SJCRH30 (cell line): ENCODE data around the gene EPM2AIP1. TPM values are rescaled to one million over a fixed set of nuclear protein-coding genes. Genes with fewer than 3 reads are reported as not detected.
"Not testable (repeated sequence)": the region's sequence is repeated elsewhere in the genome, so short reads cannot be mapped to it uniquely, and the experiment has no call there.

Experiments
- DNase-seq, 2 experiments: peaks; one replicate each; pipeline ENCODE4 v3.0.0-alpha.2; 2015 to 2020
- H3K27ac ChIP-seq: fragments of 250-450 bp; sonication (Bioruptor Pico); 2 replicates; pipeline ENCODE4 v1.5.1; 2020; ENCODE audit warnings: mild to moderate bottlenecking, moderate library complexity
- H3K27me3 ChIP-seq: fragments of 250-450 bp; sonication (Bioruptor Pico); 2 replicates; pipeline ENCODE4 v1.5.1; 2020; ENCODE audit warnings: mild to moderate bottlenecking, moderate library complexity
- H3K36me3 ChIP-seq: fragments of 250-450 bp; sonication (Bioruptor Pico); 2 replicates; pipeline ENCODE4 v1.5.1; 2020; ENCODE audit warnings: mild to moderate bottlenecking, moderate library complexity
- H3K4me1 ChIP-seq: fragments of 250-450 bp; sonication (Bioruptor Pico); 2 replicates; pipeline ENCODE4 v1.5.1; 2020; ENCODE audit warnings: mild to moderate bottlenecking, moderate library complexity
- H3K4me3 ChIP-seq: fragments of 250-450 bp; sonication (Bioruptor Pico); 2 replicates; pipeline ENCODE4 v1.5.1; 2020; ENCODE audit warnings: mild to moderate bottlenecking, moderate library complexity
- H3K9me3 ChIP-seq: fragments of 250-450 bp; sonication (Bioruptor Pico); replicated peaks from 2 replicates; pipeline ENCODE4 v1.5.1; 2020; ENCODE audit warnings: mild to moderate bottlenecking, moderate library complexity
- total RNA-seq: library from RNA; depleted of rRNA; stranded (reverse); fragments of >200 nt; shearing (Covaris generic); gene quantifications from 2 replicates; pipeline ENCODE4 v1.2.3, GENCODE V29; 2014; rRNA removed

Gene EPM2AIP1
- total RNA-seq = 13.4 and 15.2 TPM in 2 replicates

DNA sequence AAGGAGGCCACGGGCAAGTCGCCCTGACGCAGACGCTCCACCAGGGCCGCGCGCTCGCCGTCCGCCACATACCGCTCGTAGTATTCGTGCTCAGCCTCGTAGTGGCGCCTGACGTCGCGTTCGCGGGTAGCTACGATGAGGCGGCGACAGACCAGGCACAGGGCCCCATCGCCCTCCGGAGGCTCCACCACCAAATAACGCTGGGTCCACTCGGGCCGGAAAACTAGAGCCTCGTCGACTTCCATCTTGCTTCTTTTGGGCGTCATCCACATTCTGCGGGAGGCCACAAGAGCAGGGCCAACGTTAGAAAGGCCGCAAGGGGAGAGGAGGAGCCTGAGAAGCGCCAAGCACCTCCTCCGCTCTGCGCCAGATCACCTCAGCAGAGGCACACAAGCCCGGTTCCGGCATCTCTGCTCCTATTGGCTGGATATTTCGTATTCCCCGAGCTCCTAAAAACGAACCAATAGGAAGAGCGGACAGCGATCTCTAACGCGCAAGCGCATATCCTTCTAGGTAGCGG is at the start of gene EPM2AIP1:
Gene EPM2AIP1, minus strand, starts transcription at position 326 of the 520 bp plus-strand sequence. Its CDS starts 54 bp downstream, at position 272.
- DNase-seq = no peak
- Histone ChIP-seq H3K36me3 (no peaks in the 10 kb centered on the region; the same call in 1 of the 2 replicates), H3K4me3 (peak within 1 kb of the TSS; percentile 74), H3K27me3 (no peaks in the 10 kb centered on the region), H3K27ac (peak within 1 kb of the TSS; percentile 98), H3K9me3 (no peaks in the 10 kb centered on the region), H3K4me1 (peaks cover 3% of the 10 kb centered on the region; the same call in 1 of the 2 replicates)

- H3K9me3 ChIP-seq, DNase-seq, H3K27me3 ChIP-seq, H3K4me3 ChIP-seq, H3K4me1 ChIP-seq, H3K27ac ChIP-seq: not testable (repeated sequence)
- peaks cover 26% of the 10 kb centered on the region for H3K36me3 ChIP-seq
Observed at GRCh38 chr3:37042712-37043111, 49.8 kb upstream of the EPM2AIP1 start.

DNA sequence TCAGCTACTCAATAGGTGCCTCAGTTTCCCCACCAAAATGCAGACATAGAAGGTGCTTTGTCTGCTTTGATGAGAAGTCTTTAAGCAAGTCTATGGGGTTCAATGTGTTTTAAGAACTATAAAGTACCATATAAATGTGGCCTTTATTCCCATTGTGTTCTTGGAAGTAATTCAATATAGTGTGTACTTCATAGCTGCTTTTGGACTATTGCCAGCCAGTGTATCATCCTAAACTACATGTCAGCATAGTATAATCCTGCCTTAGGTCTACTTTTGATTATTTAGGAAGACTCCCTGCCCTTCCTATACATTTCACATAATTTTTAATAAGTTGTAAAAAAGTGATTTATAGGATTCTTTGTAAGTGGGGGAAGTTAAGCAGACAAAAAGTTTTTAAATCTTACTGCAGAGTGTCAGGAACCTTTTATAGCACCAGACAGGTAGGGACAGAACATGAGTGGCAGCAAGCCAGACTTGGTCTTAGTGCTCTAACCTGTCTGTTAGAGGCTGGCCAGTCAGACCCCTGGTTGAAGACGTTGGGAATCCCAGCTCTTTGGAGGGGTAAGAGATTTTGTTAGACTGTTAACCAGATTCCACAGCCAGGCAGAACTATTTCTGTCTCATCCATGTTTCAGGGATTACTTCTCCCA is 48.7 kb upstream of the EPM2AIP1 start:
- DNase-seq = no peak
- H3K27me3 ChIP-seq = no peaks in the 10 kb centered on the region
- H3K9me3 ChIP-seq = no peaks in the 10 kb centered on the region
- H3K27ac ChIP-seq = no peak overlapping the region
- peaks cover 28% of the 10 kb centered on the region for H3K36me3 ChIP-seq
- no peak overlapping the region for H3K4me3 ChIP-seq
- H3K4me1 ChIP-seq = no peaks in the 10 kb centered on the region

DNA sequence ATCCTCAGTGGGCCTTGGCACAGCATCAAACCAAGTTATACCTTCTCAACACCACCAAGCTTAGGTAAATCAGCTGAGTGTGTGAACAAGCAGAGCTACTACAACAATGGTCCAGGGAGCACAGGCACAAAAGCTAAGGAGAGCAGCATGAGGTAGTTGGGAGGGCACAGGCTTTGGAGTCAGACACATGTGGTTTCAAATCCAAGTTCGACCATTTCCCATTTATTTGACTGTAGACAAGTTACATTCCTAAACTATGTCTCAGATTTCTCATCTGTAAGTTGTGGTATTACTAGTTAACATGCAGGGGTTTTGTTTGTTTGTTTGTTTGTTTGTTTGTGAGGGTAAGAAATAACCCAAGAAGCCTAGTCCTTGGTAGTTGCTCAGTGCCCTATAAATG is 47.3 kb upstream of the EPM2AIP1 start:
- peaks cover 36% of the 10 kb centered on the region for H3K36me3 ChIP-seq
- H3K27me3 ChIP-seq = no peaks in the 10 kb centered on the region
- no peak for DNase-seq
- H3K27ac ChIP-seq = no peak overlapping the region
- no peaks in the 10 kb centered on the region for H3K9me3 ChIP-seq
- no peak overlapping the region for H3K4me3 ChIP-seq
- no peaks in the 10 kb centered on the region for H3K4me1 ChIP-seq

DNA sequence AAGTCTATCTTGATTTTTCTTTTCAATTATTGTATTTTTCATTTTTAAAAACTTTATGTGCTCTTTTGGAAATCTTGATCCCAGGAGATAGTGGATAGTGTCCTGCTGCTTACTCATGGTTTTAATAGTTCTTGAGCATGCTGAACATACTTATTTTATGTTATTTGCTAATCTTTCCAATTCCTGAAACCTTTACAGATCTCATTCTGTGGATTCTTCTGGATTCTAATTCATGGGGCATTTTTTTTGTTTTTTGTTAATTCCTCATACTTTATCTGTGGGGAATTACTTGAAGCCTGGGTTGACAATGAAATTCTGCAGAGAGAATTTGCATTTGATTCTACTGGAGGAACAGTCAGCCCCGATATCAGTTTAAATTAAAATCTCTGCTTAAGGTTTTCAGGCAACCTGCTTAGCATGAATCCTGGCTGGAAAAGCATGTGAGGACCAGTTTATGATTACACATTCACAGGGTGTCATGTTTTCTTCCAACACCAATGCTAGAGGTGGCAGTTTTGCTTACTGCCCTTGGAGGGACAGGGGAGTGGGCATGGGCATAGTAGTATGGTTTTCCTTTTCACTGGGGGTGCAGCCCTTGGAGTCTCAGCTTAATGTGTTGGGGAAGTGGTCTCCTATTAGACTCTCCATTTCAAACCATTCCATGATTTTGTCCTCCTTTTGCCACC is 46.4 kb upstream of the EPM2AIP1 start:
- Histone ChIP-seq H3K27ac (no peak overlapping the region), H3K27me3 (no peaks in the 10 kb centered on the region), H3K36me3 (peaks cover 40% of the 10 kb centered on the region), H3K9me3 (no peaks in the 10 kb centered on the region), H3K4me1 (no peaks in the 10 kb centered on the region), H3K4me3 (no peak overlapping the region)
- DNase-seq = no peak

GRCh38 chr3:37037352-37037751 is 44.4 kb upstream of the EPM2AIP1 start:
- H3K9me3 ChIP-seq = no peaks in the 10 kb centered on the region
- peaks cover 48% of the 10 kb centered on the region for H3K36me3 ChIP-seq
- no peaks in the 10 kb centered on the region for H3K4me1 ChIP-seq
- no peak overlapping the region for H3K27ac ChIP-seq
- no peak overlapping the region for H3K4me3 ChIP-seq
- DNase-seq = no peak
- H3K27me3 ChIP-seq = no peaks in the 10 kb centered on the region

- no peaks in the 10 kb centered on the region for H3K4me1 ChIP-seq
- no peaks in the 10 kb centered on the region for H3K27me3 ChIP-seq
- no peak overlapping the region for H3K4me3 ChIP-seq
- H3K27ac ChIP-seq = no peak overlapping the region
- DNase-seq = no peak
- H3K9me3 ChIP-seq = no peaks in the 10 kb centered on the region
- H3K36me3 ChIP-seq = peaks cover 34% of the 10 kb centered on the region
Observed at GRCh38 chr3:37032961-37033360, 40.0 kb upstream of the EPM2AIP1 start.

DNA sequence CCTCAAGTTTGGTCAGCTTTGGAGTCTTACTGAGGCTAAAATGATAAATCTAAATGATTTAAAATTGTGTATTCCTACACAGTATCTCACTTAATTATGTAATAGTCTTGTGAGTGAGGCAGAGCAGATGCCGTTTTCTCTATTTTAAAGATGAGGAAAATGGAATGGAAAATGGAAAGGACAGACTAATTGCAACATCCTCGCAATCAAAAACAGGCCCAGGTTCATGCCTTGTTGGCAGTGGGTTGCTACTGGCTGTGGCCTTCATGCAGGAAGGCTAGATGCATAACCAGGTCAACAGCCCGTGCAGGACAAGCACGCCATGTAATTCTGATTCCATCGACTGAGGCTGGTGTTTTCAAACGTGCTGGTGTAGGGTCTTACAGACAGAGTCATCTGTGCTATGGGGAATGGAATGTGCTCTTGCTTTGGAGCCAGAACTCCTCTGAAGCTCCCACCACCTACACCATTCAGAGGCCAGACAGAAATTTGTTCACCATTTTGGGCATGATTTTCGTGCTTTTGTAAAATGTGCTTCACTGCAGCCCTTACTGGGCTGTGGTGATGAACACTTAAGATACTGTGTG is 38.3 kb upstream of the EPM2AIP1 start:
- H3K27ac ChIP-seq = no peak overlapping the region
- DNase-seq = no peak
- peaks cover 24% of the 10 kb centered on the region for H3K36me3 ChIP-seq
- no peaks in the 10 kb centered on the region for H3K27me3 ChIP-seq
- H3K4me3 ChIP-seq = no peak overlapping the region
- H3K4me1 ChIP-seq = no peaks in the 10 kb centered on the region
- H3K9me3 ChIP-seq = no peaks in the 10 kb centered on the region

DNA sequence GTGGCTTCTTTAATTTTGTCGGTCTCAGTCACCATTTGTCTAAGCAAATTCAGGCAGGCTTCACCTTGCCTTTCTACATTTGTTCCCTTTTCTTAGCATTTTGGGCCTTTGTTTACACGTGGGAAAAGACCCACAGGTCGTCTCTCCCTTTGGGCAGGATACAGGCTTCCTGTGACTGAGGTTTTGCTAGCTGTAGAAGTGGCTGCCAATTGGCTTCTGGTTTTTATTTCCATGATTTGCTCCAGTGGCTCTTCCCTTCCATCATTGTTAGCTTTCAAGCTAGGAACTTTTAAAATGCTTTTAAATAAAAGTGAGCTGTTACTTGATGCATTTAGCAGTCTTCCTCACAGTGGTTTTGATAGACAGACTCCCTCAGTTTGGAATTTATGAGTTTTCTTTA is 37.7 kb upstream of the EPM2AIP1 start:
- Histone ChIP-seq H3K27me3 (no peaks in the 10 kb centered on the region), H3K36me3 (peaks cover 21% of the 10 kb centered on the region; the same call in 1 of the 2 replicates), H3K4me3 (no peak overlapping the region), H3K9me3 (no peaks in the 10 kb centered on the region), H3K4me1 (no peaks in the 10 kb centered on the region), H3K27ac (no peak overlapping the region)
- no peak for DNase-seq

- peaks cover 18% of the 10 kb centered on the region; the same call in 1 of the 2 replicates for H3K36me3 ChIP-seq
- DNase-seq = no peak
- no peaks in the 10 kb centered on the region for H3K27me3 ChIP-seq
- no peaks in the 10 kb centered on the region for H3K9me3 ChIP-seq
- H3K4me1 ChIP-seq = no peaks in the 10 kb centered on the region
- H3K4me3 ChIP-seq = no peak overlapping the region
- no peak overlapping the region for H3K27ac ChIP-seq
Observed at GRCh38 chr3:37029516-37030163, 36.7 kb upstream of the EPM2AIP1 start.

- Histone ChIP-seq H3K9me3 (no peaks in the 10 kb centered on the region), H3K4me1 (no peaks in the 10 kb centered on the region), H3K36me3 (peaks cover 23% of the 10 kb centered on the region; the same call in 1 of the 2 replicates), H3K4me3 (no peak overlapping the region), H3K27me3 (no peaks in the 10 kb centered on the region), H3K27ac (no peak overlapping the region)
- no peak for DNase-seq
Observed at GRCh38 chr3:37029111-37029510, 36.2 kb upstream of the EPM2AIP1 start.

GRCh38 chr3:37028329-37028728 is 35.4 kb upstream of the EPM2AIP1 start:
- H3K4me1 ChIP-seq = no peaks in the 10 kb centered on the region
- no peaks in the 10 kb centered on the region for H3K9me3 ChIP-seq
- DNase-seq = peak; percentile 7 to 30
- peaks cover 22% of the 10 kb centered on the region; the same call in 1 of the 2 replicates for H3K36me3 ChIP-seq
- H3K27me3 ChIP-seq = no peaks in the 10 kb centered on the region
- no peak overlapping the region for H3K27ac ChIP-seq
- no peak overlapping the region for H3K4me3 ChIP-seq

DNA sequence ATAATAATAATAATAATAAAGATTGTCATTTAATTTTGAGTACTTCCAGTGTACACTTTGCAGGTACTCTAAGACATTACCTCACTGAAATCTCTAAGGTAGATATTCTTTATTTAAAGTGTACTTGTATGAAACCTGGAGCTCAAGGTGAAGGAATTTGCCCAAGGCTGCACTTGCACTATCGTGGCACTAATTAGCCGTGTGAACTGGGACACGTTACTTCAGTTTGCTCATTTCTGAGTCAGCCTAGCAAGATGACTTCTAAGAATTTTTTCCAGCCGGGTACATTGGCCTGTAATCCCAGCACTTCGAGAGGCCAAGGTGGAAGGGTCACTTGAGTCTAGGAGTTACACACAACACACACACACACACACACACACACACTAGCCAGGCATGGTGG is 33.9 kb upstream of the EPM2AIP1 start:
- no peak for DNase-seq
- Histone ChIP-seq H3K4me1 (no peaks in the 10 kb centered on the region), H3K27ac (no peak overlapping the region), H3K27me3 (no peaks in the 10 kb centered on the region), H3K36me3 (peaks cover 14% of the 10 kb centered on the region; the same call in 1 of the 2 replicates), H3K9me3 (no peaks in the 10 kb centered on the region), H3K4me3 (no peak overlapping the region)

- Histone ChIP-seq H3K27me3 (no peaks in the 10 kb centered on the region), H3K4me1 (no peaks in the 10 kb centered on the region), H3K36me3 (peaks cover 14% of the 10 kb centered on the region; the same call in 1 of the 2 replicates), H3K4me3 (no peak overlapping the region), H3K27ac (no peak overlapping the region), H3K9me3 (no peaks in the 10 kb centered on the region)
- DNase-seq = no peak
Observed at GRCh38 chr3:37025561-37026335, 32.8 kb upstream of the EPM2AIP1 start.
